HAP-1 (cell line): ENCODE measurements around the gene SYNE1.
"Not testable (repeated sequence)": the region's sequence is repeated elsewhere in the genome, so short reads cannot be mapped to it uniquely, and the experiment has no call there.

Source experiments
- DNase-seq, 2 experiments: peaks; one replicate each; pipeline ENCODE4 v3.0.0-alpha.2; 2016 to 2020; ENCODE audit warnings: low spot score in 2 of 2
- H3K27me3 ChIP-seq: fragments of 250-450 bp; sonication (Bioruptor Pico); 2 replicates; pipeline ENCODE4 v1.5.1; 2020; ENCODE audit warnings: low read depth, mild to moderate bottlenecking, moderate library complexity
- H3K36me3 ChIP-seq: fragments of 250-450 bp; sonication (Bioruptor Pico); replicated peaks from 2 replicates; pipeline ENCODE4 v1.5.1; 2020; ENCODE audit warnings: mild to moderate bottlenecking
- H3K4me1 ChIP-seq: fragments of 250-450 bp; sonication (Bioruptor Pico); 2 replicates; pipeline ENCODE4 v1.5.1; 2020; ENCODE audit warnings: mild to moderate bottlenecking
- H3K4me3 ChIP-seq: fragments of 250-450 bp; sonication (Bioruptor Pico); 2 replicates; pipeline ENCODE4 v1.5.1; 2020; ENCODE audit warnings: mild to moderate bottlenecking, moderate library complexity
- H3K9me3 ChIP-seq: fragments of 250-450 bp; sonication (Bioruptor Pico); 2 replicates; pipeline ENCODE4 v1.5.1; 2020; ENCODE audit warnings: mild to moderate bottlenecking, moderate library complexity
- in situ Hi-C: fragments of 300-500 bp; cut with MboI; formaldehyde crosslinking; loops from 3 replicates; pipeline ENCODE4 v1.14.3; 2020; ENCODE audit warnings: low sequenced_read_pairs, inconsistent platforms, mixed read lengths

The SYNE1 gene

DNA sequence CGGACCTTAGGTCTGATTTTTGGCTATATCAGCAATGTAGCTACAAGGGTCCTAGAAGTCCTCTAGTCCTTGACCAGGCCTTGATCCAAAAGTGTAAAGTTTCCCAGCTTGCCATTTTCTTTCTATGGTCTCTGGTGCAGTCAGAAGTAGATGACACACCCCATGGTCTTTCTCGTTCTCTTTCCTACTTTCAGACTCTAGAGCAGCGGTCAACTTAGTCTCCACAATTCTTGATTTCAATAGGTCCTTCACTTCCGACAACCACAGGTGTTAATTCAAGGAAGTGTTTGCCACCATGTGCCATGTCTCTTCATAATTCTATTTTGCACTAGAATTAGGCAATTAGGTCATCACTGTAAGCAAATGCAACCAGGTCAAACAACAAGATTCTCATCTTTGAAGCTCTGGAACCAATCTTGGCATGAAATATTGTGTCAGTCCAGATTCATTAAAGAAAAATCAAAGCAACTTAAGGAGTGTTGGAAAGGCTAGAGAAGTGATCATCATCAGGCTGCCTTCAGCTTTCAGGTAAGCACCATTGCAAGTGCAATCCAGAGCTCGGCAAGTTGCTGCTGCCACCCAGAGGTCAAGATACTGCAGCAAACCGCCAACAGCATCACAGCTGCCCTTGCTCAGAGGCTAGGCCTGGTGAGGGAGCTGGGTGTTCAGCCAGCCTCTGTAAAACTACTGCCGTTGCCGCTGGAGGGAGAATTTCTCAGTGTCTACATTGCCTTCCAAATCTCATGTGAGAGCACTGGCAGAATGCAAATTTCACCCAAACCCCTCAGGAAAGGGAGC lies 5.6 kb upstream of the SYNE1 start:
- H3K36me3 ChIP-seq = no peaks in the 10 kb centered on the region
- H3K9me3 ChIP-seq = no peaks in the 10 kb centered on the region
- H3K27me3 ChIP-seq = no peaks in the 10 kb centered on the region; the same call in 1 of the 2 replicates
- DNase-seq = peak; percentile 21 to 59
- no peaks in the 10 kb centered on the region for H3K4me1 ChIP-seq
- no peak overlapping the region for H3K4me3 ChIP-seq
- in situ Hi-C loops = no loop called here

DNA sequence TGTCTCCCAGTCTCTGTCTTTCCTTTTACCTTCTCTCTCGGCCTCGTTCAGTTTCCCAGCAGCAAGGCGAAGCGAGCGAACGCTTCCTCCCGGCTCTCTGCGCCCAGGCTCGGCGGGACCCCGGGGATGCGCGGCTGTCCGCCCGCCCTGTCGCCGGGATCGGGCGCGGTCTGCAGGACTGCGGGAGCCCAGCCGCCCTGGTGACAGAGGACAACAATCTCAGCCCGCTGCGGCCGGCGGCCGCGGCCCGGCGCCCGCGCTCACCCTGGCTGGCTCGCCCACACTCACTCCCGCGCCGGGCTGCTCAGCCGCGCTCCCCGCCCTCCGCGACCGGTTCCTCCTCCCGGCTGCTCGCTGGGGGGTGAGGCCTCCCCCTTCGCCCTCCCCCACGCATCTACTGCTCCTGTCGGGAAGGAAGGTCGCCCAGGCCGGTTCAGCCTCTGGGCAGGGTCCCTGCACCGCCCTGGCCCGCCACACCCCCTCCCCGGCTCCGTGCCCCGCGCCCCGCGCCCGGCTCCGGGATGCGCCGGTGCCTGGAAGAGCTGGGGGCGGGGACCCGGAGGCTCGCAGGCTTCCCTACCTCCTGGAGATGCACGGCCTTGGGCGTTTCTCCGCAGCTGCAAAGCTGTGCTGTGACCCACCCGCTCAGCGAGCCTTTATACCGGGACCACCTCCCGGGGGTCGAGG lies 410 bp downstream of the SYNE1 start:
- no peaks in the 10 kb centered on the region for H3K36me3 ChIP-seq
- peaks cover 8% of the 10 kb centered on the region for H3K27me3 ChIP-seq
- H3K4me3 ChIP-seq = peak overlapping the region; percentile 29
- peak; percentile 9 to 43 for DNase-seq
- H3K9me3 ChIP-seq = no peaks in the 10 kb centered on the region
- in situ Hi-C loops = no loop called here
- no peaks in the 10 kb centered on the region for H3K4me1 ChIP-seq

- no peak for DNase-seq
- no peaks in the 10 kb centered on the region for H3K9me3 ChIP-seq
- in situ Hi-C loops = no loop called here
- peak overlapping the region; percentile 29 for H3K4me3 ChIP-seq
- no peaks in the 10 kb centered on the region for H3K36me3 ChIP-seq
- no peaks in the 10 kb centered on the region for H3K4me1 ChIP-seq
- H3K27me3 ChIP-seq = peaks cover 8% of the 10 kb centered on the region
Measured at GRCh38 chr6:152636021-152636608, 1.0 kb downstream of the SYNE1 start.

GRCh38 chr6:152634773-152635172 lies 2.4 kb downstream of the SYNE1 start:
- no peaks in the 10 kb centered on the region for H3K9me3 ChIP-seq
- no peak overlapping the region for H3K4me3 ChIP-seq
- H3K4me1 ChIP-seq = no peaks in the 10 kb centered on the region
- no peak for DNase-seq
- peaks cover 8% of the 10 kb centered on the region for H3K27me3 ChIP-seq
- in situ Hi-C loops = no loop called here
- H3K36me3 ChIP-seq = no peaks in the 10 kb centered on the region

- Histone ChIP-seq H3K4me1 (no peaks in the 10 kb centered on the region), H3K36me3 (no peaks in the 10 kb centered on the region), H3K4me3 (no peak overlapping the region), H3K9me3 (no peaks in the 10 kb centered on the region), H3K27me3 (peaks cover 8% of the 10 kb centered on the region)
- no peak for DNase-seq
- in situ Hi-C loops = no loop called here
Measured at GRCh38 chr6:152632121-152632782, 4.9 kb downstream of the SYNE1 start.

- Histone ChIP-seq H3K36me3 (no peaks in the 10 kb centered on the region), H3K4me3 (no peak overlapping the region), H3K4me1 (no peaks in the 10 kb centered on the region), H3K27me3 (peaks cover 2% of the 10 kb centered on the region; the same call in 1 of the 2 replicates), H3K9me3 (no peaks in the 10 kb centered on the region)
- in situ Hi-C loops = no loop called here
- no peak for DNase-seq
Measured at GRCh38 chr6:152631376-152631775, 5.8 kb downstream of the SYNE1 start.

DNA sequence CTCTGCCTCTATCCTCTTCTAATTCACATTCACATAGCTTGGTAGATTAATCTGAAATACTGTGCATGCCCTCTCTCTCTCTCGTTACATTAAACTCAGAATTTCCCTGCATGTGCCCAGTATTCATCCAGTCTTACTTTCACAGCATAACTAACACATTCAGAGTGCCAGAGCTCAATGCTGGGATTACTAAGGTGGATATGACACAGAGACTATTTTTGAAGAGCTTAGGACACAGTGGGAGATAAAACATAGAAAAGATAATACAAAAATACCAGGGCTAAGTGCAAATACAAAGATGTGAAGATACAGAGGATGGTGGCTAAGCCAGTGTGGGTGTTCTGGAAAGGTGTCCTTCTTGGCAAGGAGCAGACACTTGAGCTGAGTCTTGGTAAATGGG lies 6.3 kb downstream of the SYNE1 start:
- in situ Hi-C loops = no loop called here

DNA sequence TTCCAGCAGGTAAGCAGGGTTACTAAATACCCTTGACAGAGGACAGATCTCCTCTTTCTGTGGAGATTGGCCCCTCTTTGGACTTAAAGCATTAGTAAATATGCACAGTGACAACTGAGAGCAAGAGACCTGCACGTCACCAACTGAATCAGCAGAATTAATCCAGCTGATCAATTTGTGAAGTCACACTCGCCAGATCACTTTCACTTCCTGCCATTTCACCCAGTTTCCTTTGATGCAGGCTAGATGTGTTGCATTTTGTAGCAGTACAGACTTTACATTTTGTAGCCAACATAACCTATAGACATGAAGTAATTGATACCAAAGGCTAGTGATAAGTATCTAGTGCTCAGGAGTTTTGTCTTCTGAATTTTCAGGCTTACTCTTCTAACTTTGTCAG lies 11.9 kb downstream of the SYNE1 start:
- no peak overlapping the region for H3K4me3 ChIP-seq
- in situ Hi-C loops = no loop called here
- DNase-seq = no peak
- H3K4me1 ChIP-seq = no peaks in the 10 kb centered on the region
- H3K36me3 ChIP-seq = no peaks in the 10 kb centered on the region
- H3K9me3 ChIP-seq = no peaks in the 10 kb centered on the region
- no peaks in the 10 kb centered on the region for H3K27me3 ChIP-seq

More for the DNA sequence above, 6.3 kb downstream of the SYNE1 start:
- Histone ChIP-seq H3K36me3 (no peaks in the 10 kb centered on the region), H3K9me3 (no peaks in the 10 kb centered on the region), H3K27me3 (no peaks in the 10 kb centered on the region), H3K4me3 (no peak overlapping the region), H3K4me1 (no peaks in the 10 kb centered on the region)
- no peak for DNase-seq

GRCh38 chr6:152614776-152615175 lies 22.4 kb downstream of the SYNE1 start:
- H3K4me1 ChIP-seq, in situ Hi-C loops, H3K27me3 ChIP-seq, DNase-seq, H3K36me3 ChIP-seq, H3K4me3 ChIP-seq, H3K9me3 ChIP-seq: not testable (repeated sequence)

GRCh38 chr6:152609125-152609670 lies 28.0 kb downstream of the SYNE1 start:
- Histone ChIP-seq H3K27me3 (no peaks in the 10 kb centered on the region), H3K4me1 (no peaks in the 10 kb centered on the region), H3K36me3 (no peaks in the 10 kb centered on the region), H3K4me3 (no peak overlapping the region), H3K9me3 (no peaks in the 10 kb centered on the region)
- no peak for DNase-seq
- in situ Hi-C loops = no loop called here

GRCh38 chr6:152605941-152606340 lies 31.2 kb downstream of the SYNE1 start:
- in situ Hi-C loops = no loop called here
- no peak for DNase-seq

GRCh38 chr6:152605342-152605741 lies 31.8 kb downstream of the SYNE1 start:
- in situ Hi-C loops = no loop called here
- no peaks in the 10 kb centered on the region for H3K4me1 ChIP-seq
- H3K4me3 ChIP-seq = no peak overlapping the region
- no peaks in the 10 kb centered on the region for H3K36me3 ChIP-seq
- H3K9me3 ChIP-seq = no peaks in the 10 kb centered on the region
- no peak for DNase-seq
- H3K27me3 ChIP-seq = no peaks in the 10 kb centered on the region

More at GRCh38 chr6:152605941-152606340, 31.2 kb downstream of the SYNE1 start:
- H3K4me1 ChIP-seq = no peaks in the 10 kb centered on the region
- H3K9me3 ChIP-seq = no peaks in the 10 kb centered on the region
- no peak overlapping the region for H3K4me3 ChIP-seq
- no peaks in the 10 kb centered on the region for H3K36me3 ChIP-seq
- no peaks in the 10 kb centered on the region for H3K27me3 ChIP-seq

DNA sequence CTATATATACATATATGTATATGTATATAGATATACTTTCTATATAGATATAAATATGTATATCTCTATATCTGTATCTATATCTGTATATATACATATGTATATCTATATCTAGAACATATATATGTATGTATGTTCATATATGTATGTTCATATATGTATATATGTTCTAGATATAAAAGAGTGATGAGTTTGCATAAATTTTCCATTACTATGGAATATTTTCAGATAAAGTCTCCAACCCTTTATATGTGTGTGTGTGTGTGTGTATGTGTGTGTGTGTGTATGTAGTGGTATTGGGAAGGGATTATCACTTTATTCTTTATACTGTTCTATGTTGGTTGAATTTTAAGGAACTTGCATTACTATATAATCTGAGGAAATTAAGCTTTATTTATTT lies 33.3 kb downstream of the SYNE1 start:
- Histone ChIP-seq H3K4me1 (no peaks in the 10 kb centered on the region), H3K4me3 (no peak overlapping the region), H3K9me3 (no peaks in the 10 kb centered on the region), H3K36me3 (no peaks in the 10 kb centered on the region), H3K27me3 (no peaks in the 10 kb centered on the region)
- no peak for DNase-seq
- in situ Hi-C loops = no loop called here
